IPS DF 6.9 (cell line): ENCODE measurements around the gene MAML3.

Experiments
- DNase-seq: peaks from one replicate; pipeline ENCODE4 v3.0.0-alpha.2; 2013; ENCODE audit warnings: low read depth, low spot score
- H3K27ac ChIP-seq: one replicate; pipeline ENCODE4 v1.5.1; 2013; ENCODE audit warnings: low read length, control low read depth
- H3K27me3 ChIP-seq: 2 replicates; pipeline ENCODE4 v1.6.1; 2013; ENCODE audit warnings: mild to moderate bottlenecking, low read length; ENCODE audit not compliant: control insufficient read depth, insufficient read depth
- H3K36me3 ChIP-seq: 2 replicates; pipeline ENCODE4 v1.6.1; 2013; ENCODE audit warnings: low read length; ENCODE audit not compliant: control insufficient read depth, insufficient read depth
- H3K4me1 ChIP-seq: 2 replicates; pipeline ENCODE4 v1.6.1; 2013; ENCODE audit warnings: low read length; ENCODE audit not compliant: control insufficient read depth, insufficient read depth
- H3K4me3 ChIP-seq: 2 replicates; pipeline ENCODE4 v1.5.1; 2013; ENCODE audit warnings: mild to moderate bottlenecking, low read length
- H3K9me3 ChIP-seq: 2 replicates; pipeline ENCODE4 v1.6.1; 2013; ENCODE audit warnings: low read length, inconsistent platforms; ENCODE audit not compliant: control insufficient read depth, insufficient read depth
- WGBS: extraction: QIAGEN DNeasy Blood & Tissue Kit; methylation state at CpG from one replicate; pipeline ENCODE4 v1.1.7; 2013; ENCODE audit warnings: mixed read lengths, missing lambda C conversion rate; ENCODE audit not compliant: insufficient read length, insufficient coverage; 5-methylcytosine and 5-hydroxymethylcytosine counted together

Gene MAML3

DNA sequence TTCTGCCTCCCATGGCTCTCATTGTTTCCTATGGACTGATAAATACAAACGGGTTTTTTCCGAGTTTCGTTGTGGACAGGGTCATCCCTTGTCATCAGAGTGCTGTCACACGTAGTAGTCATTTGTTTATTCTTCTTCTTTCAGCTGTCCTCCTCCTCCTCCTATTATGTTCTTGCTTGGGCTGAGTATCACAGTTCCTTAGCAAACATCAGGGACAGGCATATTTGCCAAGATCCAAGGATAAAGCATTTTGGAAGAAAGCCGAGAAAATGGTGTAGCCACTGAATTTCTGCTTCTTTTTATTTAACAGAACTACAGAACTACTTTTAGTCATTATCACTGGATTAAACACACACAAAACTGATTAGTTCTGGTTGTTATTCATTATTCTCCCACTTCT, 167.9 kb downstream of the MAML3 start:
- no peak overlapping the region for H3K27ac ChIP-seq
- WGBS = no CpG with 5 or more reads among the region's 5 CpGs

DNA sequence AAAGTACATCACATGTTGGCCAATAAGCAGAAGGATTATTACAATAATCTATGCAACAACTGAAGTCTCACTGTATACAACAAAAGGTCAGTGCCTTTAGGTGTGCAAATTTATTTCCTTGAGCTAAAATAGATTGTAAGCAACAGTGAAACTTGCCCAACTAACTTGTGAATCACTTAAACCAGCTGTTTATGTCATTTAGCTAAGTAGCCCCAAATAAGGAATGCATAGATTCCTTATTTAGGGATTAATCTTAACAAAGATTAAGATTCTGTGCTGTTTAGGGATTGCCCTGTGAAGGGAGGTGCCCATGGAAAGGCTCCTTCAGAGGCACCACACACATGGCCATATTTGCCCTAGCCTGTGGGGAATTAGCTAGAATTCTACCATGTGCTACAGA, 168.6 kb downstream of the MAML3 start:
- H3K4me1 ChIP-seq = peaks cover 5% of the 10 kb centered on the region; the same call in 1 of the 2 replicates
- no peaks in the 10 kb centered on the region for H3K9me3 ChIP-seq
- H3K4me3 ChIP-seq = no peak overlapping the region
- no peak overlapping the region for H3K27ac ChIP-seq
- no peak for DNase-seq
- no peaks in the 10 kb centered on the region for H3K27me3 ChIP-seq
- no peaks in the 10 kb centered on the region for H3K36me3 ChIP-seq

More for the DNA sequence above, 167.9 kb downstream of the MAML3 start:
- H3K9me3 ChIP-seq = no peaks in the 10 kb centered on the region
- H3K36me3 ChIP-seq = no peaks in the 10 kb centered on the region
- H3K27me3 ChIP-seq = no peaks in the 10 kb centered on the region
- DNase-seq = no peak
- no peak overlapping the region for H3K4me3 ChIP-seq
- H3K4me1 ChIP-seq = peaks cover 5% of the 10 kb centered on the region; the same call in 1 of the 2 replicates

DNA sequence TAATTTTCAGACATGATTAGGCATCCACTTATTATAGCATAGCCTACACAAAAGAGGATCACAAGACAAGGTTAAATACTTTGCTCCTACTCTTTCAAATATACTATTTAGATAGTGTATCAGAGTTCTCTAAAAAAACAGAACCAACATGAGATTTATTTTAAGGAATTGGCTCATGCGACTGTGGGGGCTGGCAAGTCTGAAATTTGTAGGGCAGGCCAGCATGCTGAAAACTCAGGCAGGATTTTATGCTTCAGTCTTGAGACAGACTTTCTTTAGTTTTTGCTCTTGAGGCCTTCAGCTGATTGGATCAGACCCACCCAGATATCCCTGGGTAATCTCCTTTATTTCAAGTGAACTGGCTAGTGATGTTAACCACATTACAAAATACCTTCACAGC, 169.5 kb downstream of the MAML3 start:
- Histone ChIP-seq H3K27ac (no peak overlapping the region), H3K9me3 (no peaks in the 10 kb centered on the region), H3K4me1 (peaks cover 5% of the 10 kb centered on the region; the same call in 1 of the 2 replicates), H3K27me3 (no peaks in the 10 kb centered on the region), H3K36me3 (no peaks in the 10 kb centered on the region), H3K4me3 (no peak overlapping the region)
- no peak for DNase-seq
- no CpG with 5 or more reads among the region's 1 CpG for WGBS

DNA sequence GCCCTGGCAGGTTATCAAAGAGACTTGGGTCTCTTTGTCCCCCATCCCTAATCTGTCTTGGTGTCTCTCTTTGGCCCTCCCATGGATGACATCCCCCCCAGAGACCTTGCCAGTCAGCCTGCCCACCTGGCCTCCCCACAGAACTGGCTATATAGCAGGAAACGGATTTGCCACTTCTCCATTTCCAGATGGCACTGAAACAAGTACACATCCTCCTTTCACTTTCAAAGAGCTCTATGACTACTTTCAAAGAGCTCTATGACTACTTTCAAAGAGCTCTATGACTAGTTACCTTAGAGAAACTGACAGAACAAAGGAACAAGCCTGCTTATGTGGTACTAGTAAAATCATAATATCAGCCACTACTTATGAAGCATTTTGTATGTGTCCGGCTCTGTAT, 175.3 kb downstream of the MAML3 start:
- Histone ChIP-seq H3K27me3 (peaks cover 14% of the 10 kb centered on the region; the same call in 1 of the 2 replicates), H3K4me3 (no peak overlapping the region), H3K9me3 (no peaks in the 10 kb centered on the region), H3K4me1 (no peaks in the 10 kb centered on the region), H3K36me3 (no peaks in the 10 kb centered on the region), H3K27ac (no peak overlapping the region)
- no peak for DNase-seq
- no CpG with 5 or more reads among the region's 2 CpGs for WGBS

DNA sequence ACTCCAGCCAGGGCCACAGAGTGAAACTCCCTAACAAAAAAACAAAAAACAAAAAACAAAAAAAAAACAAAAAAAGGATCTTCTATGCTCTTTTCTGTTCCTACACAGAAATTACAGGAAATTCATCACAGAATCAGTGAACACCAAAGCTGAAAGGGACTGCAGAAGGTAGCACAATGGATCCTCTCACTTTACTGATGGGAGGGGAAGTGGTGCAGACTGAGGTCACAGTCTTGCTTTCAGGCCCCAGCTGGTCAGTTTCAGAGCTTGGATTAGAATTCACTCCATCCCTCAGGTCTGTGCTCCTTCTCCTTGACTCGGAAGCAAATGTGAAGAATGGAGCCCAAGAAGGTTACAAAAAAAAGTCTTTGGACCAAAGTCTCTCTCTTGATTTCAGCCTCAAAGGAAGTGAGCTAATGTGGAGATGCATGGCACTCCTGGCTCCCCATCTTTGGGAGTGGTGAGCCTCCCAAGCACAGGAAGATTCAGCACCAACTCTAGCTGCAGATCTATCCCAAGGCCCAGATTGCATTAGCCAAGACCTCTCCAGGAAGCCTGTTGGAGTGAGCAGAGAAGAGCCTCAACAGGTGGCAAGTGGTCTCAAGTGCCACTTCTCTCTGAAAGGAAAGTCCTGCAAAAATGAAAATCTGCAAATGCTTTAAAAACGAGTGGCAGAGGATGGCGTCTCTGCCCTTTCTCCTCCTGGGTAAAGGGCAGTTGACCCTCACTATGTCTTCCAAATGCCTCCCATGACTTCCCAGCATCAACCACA, 176.0 kb downstream of the MAML3 start:
- DNase-seq = no peak
- Histone ChIP-seq H3K9me3 (no peaks in the 10 kb centered on the region), H3K36me3 (no peaks in the 10 kb centered on the region), H3K4me1 (no peaks in the 10 kb centered on the region), H3K27me3 (peaks cover 20% of the 10 kb centered on the region; the same call in 1 of the 2 replicates), H3K27ac (no peak overlapping the region), H3K4me3 (no peak overlapping the region)
- WGBS = no CpG with 5 or more reads among the region's 3 CpGs

DNA sequence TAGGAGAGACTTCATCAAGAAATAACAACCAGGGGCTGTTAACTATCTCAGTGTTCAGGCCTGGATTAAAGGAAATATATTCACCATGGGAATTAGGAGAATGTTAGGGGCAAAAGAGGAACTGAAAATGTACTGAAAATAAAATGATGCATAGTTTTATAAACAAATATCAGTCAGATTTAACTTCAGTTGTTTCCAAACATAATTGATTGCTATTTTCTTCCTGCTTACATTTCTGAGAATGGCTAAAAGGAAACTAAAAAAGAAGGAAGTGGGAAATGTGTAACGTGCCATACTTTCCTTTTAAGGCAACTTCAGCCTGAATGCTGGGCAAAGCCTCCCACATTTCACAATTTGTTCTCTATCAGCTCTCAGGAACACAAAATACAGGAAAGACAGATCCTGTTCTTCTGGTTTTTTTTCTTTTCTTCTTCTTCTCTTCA, 178.1 kb downstream of the MAML3 start:
- Histone ChIP-seq H3K9me3 (no peaks in the 10 kb centered on the region), H3K27ac (no peak overlapping the region), H3K4me3 (no peak overlapping the region), H3K36me3 (no peaks in the 10 kb centered on the region), H3K27me3 (peaks cover 32% of the 10 kb centered on the region), H3K4me1 (no peaks in the 10 kb centered on the region)
- whole genome bisulfite sequencing = no CpG with 5 or more reads among the region's 1 CpG
- DNase-seq = no peak

DNA sequence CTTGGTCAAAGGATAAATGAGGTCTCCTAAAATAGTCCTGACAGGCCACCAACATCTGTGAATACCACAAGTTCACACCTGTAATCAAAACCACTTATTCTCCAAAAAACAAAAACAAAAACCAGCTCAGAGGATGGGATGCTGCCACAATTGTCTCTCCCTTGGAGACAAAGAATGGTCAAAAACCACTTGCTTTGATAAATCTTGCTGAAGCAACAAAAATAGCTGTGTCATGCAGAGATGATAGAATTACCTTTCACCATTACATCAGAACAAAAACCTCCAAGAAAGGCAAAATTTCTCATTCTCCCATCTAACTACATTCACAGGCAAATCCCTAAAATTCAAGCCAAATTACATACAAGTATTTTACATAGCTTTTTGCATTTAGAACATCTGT, 180.4 kb downstream of the MAML3 start:
- Histone ChIP-seq H3K27me3 (peaks cover 45% of the 10 kb centered on the region), H3K27ac (no peak overlapping the region), H3K36me3 (no peaks in the 10 kb centered on the region), H3K4me3 (no peak overlapping the region), H3K9me3 (no peaks in the 10 kb centered on the region), H3K4me1 (no peaks in the 10 kb centered on the region)
- no peak for DNase-seq

DNA sequence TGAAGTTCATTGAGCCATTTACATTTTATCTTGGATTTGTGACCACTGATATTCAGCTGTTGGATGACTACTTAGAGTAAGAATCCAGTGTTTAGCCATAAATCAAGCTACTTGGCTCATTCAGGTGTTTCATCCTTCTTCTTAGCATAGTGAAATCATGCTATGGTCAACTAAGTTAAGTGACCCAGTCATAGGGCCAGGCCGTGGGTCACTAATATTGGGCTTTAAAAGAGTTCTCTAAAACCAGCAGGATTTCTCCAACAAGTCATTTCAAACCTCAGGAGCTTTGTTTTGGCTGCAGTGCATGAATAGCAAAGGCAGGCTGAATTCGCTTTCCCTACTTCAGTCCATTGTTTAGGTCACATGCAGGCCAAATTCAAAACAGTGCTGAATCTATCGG, 181.0 kb downstream of the MAML3 start:
- Histone ChIP-seq H3K9me3 (no peaks in the 10 kb centered on the region), H3K27ac (no peak overlapping the region), H3K4me3 (no peak overlapping the region), H3K36me3 (no peaks in the 10 kb centered on the region), H3K27me3 (peaks cover 45% of the 10 kb centered on the region), H3K4me1 (no peaks in the 10 kb centered on the region)
- no CpG with 5 or more reads among the region's 3 CpGs for WGBS
- DNase-seq = no peak

DNA sequence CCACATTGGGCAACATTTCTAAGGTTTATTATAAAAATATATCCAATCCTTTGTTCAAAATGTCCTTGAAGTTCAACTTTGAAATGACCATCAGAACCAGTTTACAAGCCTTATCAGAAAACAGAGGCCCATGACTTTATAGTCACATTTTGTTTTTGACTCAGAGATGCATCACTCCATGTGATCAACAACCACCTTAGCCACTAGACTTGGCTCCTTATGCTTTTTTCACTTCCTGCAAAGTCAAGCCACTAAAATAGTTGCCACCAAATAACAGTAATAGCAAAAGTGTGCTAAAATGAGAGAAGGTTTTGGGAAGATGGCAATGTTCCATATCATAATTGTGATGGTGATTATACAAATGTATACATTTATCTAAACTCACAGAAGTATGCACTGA, 181.7 kb downstream of the MAML3 start:
- H3K4me3 ChIP-seq = no peak overlapping the region
- H3K27ac ChIP-seq = no peak overlapping the region
- no peaks in the 10 kb centered on the region for H3K4me1 ChIP-seq
- H3K9me3 ChIP-seq = no peaks in the 10 kb centered on the region
- peaks cover 45% of the 10 kb centered on the region for H3K27me3 ChIP-seq
- DNase-seq = no peak
- no peaks in the 10 kb centered on the region for H3K36me3 ChIP-seq

DNA sequence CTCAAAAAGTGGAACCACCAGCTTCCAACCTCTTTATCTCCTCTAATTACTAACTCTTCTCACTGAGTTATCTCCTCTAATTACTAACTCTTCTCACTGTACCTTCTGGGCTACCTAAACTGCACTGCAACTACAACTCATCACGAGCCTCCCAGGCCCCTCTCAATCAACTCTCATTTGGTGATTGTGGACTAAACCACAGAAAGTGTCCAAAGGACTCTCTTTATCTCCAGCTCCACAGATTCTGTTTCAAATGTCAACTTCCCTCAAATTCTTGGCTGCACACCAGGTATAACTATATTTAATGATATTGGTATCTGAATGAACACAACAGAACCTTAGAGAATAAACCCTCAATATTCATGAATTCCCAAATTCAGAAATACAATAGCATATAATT, 182.9 kb downstream of the MAML3 start:
- Histone ChIP-seq H3K4me3 (no peak overlapping the region), H3K27ac (no peak overlapping the region), H3K9me3 (no peaks in the 10 kb centered on the region), H3K4me1 (no peaks in the 10 kb centered on the region), H3K36me3 (no peaks in the 10 kb centered on the region), H3K27me3 (peaks cover 43% of the 10 kb centered on the region)
- no peak for DNase-seq
- no CpG with 5 or more reads among the region's 1 CpG for WGBS

DNA sequence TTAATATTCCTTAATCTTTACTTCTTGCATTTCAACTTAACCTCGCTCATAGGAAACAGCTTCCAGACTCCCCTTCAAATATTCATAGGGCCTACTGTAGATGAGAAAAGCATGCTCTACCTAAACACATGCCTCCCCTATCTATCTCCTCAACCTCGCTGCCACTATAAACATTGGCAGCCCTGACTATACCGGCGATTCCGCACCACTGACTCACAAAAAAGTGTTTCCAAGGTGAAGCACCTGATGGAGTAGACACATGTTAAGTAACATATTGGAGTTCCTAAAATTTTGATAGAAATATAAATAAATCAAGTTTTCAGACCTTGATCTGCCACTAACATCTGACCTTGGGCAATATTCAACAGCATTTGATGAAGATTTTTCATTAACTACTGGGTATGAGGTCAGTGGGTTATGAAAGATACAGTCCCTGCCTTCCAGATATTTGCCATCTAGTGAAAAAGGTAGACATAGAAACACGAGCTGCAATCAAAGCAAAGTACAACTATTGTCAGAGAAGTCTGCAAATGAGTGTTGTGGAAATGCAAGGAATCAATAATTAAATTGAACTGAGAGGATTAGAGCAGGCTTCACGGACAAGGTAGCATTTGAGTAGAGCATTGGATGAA, 184.2 kb downstream of the MAML3 start:
- no peak overlapping the region for H3K4me3 ChIP-seq
- no CpG with 5 or more reads among the region's 7 CpGs for WGBS
- H3K27me3 ChIP-seq = peaks cover 33% of the 10 kb centered on the region
- no peaks in the 10 kb centered on the region for H3K4me1 ChIP-seq
- no peak overlapping the region for H3K27ac ChIP-seq
- no peaks in the 10 kb centered on the region for H3K9me3 ChIP-seq
- no peaks in the 10 kb centered on the region for H3K36me3 ChIP-seq
- DNase-seq = no peak
